Iris pigment epithelial cell (primary cell): ENCODE data around the gene ENTPD1.
"Not testable (repeated sequence)": the region's sequence is repeated elsewhere in the genome, so short reads cannot be mapped to it uniquely, and the experiment has no call there.

Experiments
- DNase-seq: peaks from one replicate; pipeline ENCODE4 v3.0.0-alpha.2; 2011; ENCODE audit warnings: low read depth

The ENTPD1 gene

GRCh38 chr10:95866467-95866842, 110.5 kb downstream of the ENTPD1 start:
- DNase-seq = no peak

GRCh38 chr10:95867866-95868265, 111.9 kb downstream of the ENTPD1 start:
- no peak for DNase-seq

GRCh38 chr10:95872158-95872711, 116.3 kb downstream of the ENTPD1 start:
- DNase-seq = no peak

GRCh38 chr10:95873139-95873538, 117.2 kb downstream of the ENTPD1 start:
- no peak for DNase-seq

GRCh38 chr10:95873651-95874050, 117.7 kb downstream of the ENTPD1 start:
- DNase-seq = no peak

- not testable (repeated sequence) for DNase-seq
These were observed 118.8 kb downstream of the ENTPD1 start for GRCh38 chr10:95874783-95875182.

- no peak for DNase-seq
These were observed 120.8 kb downstream of the ENTPD1 start for GRCh38 chr10:95876756-95877155.

- DNase-seq = no peak
These were observed 121.9 kb downstream of the ENTPD1 start for GRCh38 chr10:95877881-95878280.

GRCh38 chr10:95880704-95881103, 124.7 kb downstream of the ENTPD1 start:
- DNase-seq = no peak

GRCh38 chr10:95881316-95881715, 125.4 kb downstream of the ENTPD1 start:
- no peak for DNase-seq

- no peak for DNase-seq
These were observed 133.9 kb downstream of the ENTPD1 start for GRCh38 chr10:95889830-95890229.

- DNase-seq = no peak
These were observed 140.3 kb downstream of the ENTPD1 start for GRCh38 chr10:95896071-95896850.

GRCh38 chr10:95905897-95906580, 150.1 kb downstream of the ENTPD1 start:
- DNase-seq = not testable (repeated sequence)

GRCh38 chr10:95906677-95907455, 150.9 kb downstream of the ENTPD1 start:
- peak; percentile 78 for DNase-seq

GRCh38 chr10:95907456-95908253, 151.7 kb downstream of the ENTPD1 start, which contains the start of gene CC2D2B:
Gene CC2D2B (plus strand): TSS chr10:95907975. CDS start chr10:95911324, 3,349 bp downstream.
- peak; percentile 85 for DNase-seq

GRCh38 chr10:95908450-95908849, 152.5 kb downstream of the ENTPD1 start:
- no peak for DNase-seq

GRCh38 chr10:95909561-95909960, 153.6 kb downstream of the ENTPD1 start:
- DNase-seq = no peak

GRCh38 chr10:95916039-95916438, 160.1 kb downstream of the ENTPD1 start:
- DNase-seq = not testable (repeated sequence)
